Chondrocyte (in vitro differentiated cells): ENCODE data around the gene BNIPL. TPM values are rescaled to one million over a fixed set of nuclear protein-coding genes. Genes with fewer than 3 reads are reported as not detected.

Source experiments
- DNase-seq: peaks from one replicate; pipeline ENCODE4 v3.0.0; 2021; ENCODE audit warnings: mixed read lengths, low spot score
- H3K27ac Mint-ChIP-seq: one replicate; pipeline ENCODE4 v1.8.0; 2021; ENCODE audit warnings: mild to moderate bottlenecking, moderate library complexity, mixed read lengths; ENCODE audit not compliant: unreplicated experiment
- H3K27me3 Mint-ChIP-seq: 2 replicates; pipeline ENCODE4 v1.8.0; 2021; ENCODE audit warnings: low read depth, mixed read lengths
- H3K36me3 Mint-ChIP-seq: 2 replicates; pipeline ENCODE4 v1.8.0; 2021; ENCODE audit warnings: low read depth, mixed read lengths
- H3K4me1 Mint-ChIP-seq: 2 replicates; pipeline ENCODE4 v1.8.0; 2021; ENCODE audit warnings: low read depth, mild to moderate bottlenecking, mixed read lengths
- H3K4me3 Mint-ChIP-seq: one replicate; pipeline ENCODE4 v1.8.0; 2021; ENCODE audit warnings: mild to moderate bottlenecking, moderate library complexity, mixed read lengths; ENCODE audit not compliant: unreplicated experiment
- H3K9me3 Mint-ChIP-seq: 2 replicates; pipeline ENCODE4 v1.8.0; 2021; ENCODE audit warnings: low read depth, mixed read lengths
- total RNA-seq: library from RNA; stranded (reverse); gene quantifications from 3 replicates; pipeline ENCODE4 v1.2.1, GENCODE V29; 2021
- TF ChIP-seq, protein P1 (sequence below): fragments of 200-600 bp; sonication (generic); IDR thresholded peaks from 2 replicates; pipeline ENCODE4 v1.5.0; 2021; ENCODE audit warnings: antibody characterized with exemption, mild to moderate bottlenecking, moderate library complexity

BNIPL gene
- total RNA-seq, 1 donor from 2014 or later: 0.62 TPM

DNA sequence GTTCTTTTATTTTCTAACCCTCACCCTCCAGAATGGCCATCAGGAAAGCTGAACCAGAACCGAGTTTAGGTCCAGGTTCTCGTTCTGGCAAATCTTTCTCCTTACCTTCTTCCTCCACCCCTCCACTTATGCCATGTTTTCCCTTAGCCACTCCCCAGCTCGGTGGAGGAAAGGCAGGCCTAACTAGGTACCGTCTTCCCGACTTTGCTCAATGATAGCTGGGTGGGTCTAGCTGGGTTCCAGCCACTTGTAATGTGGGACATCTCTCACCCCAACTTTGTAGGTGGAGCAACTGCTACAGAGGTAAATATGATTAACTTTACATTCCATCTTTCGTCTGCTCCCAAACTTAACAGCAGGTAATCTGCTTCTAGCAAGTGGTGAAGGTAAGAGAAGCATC is 646 bp downstream of the BNIPL start:
- TF ChIP-seq, protein P1, sequence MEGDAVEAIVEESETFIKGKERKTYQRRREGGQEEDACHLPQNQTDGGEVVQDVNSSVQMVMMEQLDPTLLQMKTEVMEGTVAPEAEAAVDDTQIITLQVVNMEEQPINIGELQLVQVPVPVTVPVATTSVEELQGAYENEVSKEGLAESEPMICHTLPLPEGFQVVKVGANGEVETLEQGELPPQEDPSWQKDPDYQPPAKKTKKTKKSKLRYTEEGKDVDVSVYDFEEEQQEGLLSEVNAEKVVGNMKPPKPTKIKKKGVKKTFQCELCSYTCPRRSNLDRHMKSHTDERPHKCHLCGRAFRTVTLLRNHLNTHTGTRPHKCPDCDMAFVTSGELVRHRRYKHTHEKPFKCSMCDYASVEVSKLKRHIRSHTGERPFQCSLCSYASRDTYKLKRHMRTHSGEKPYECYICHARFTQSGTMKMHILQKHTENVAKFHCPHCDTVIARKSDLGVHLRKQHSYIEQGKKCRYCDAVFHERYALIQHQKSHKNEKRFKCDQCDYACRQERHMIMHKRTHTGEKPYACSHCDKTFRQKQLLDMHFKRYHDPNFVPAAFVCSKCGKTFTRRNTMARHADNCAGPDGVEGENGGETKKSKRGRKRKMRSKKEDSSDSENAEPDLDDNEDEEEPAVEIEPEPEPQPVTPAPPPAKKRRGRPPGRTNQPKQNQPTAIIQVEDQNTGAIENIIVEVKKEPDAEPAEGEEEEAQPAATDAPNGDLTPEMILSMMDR: no peak
- Mint-ChIP-seq H3K4me1 (no peaks in the 10 kb centered on the region), H3K27me3 (no peaks in the 10 kb centered on the region), H3K4me3 (no peak overlapping the region), H3K36me3 (peaks cover 18% of the 10 kb centered on the region), H3K27ac (no peak overlapping the region), H3K9me3 (no peaks in the 10 kb centered on the region)
- DNase-seq: no peak

DNA sequence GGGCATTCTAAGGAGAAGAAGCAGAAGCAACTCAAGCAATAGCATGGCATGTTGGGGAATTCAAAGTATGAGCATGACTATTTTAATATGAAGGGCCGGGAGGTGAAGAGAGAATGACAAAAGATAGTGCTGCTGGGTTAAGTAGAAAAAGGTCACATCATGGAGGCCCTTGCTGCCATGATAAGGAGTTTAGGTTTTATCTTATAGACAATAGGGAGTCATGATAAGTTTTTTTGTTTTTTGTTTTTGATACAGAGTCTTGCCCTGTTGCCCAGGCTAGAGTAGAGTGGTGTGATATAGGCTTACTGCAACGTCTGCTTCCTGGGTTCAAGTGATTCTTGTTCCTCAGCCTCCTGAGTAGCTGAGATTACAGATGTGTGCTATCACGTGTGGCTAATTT is 3.1 kb downstream of the BNIPL start:
- Mint-ChIP-seq H3K27me3 (no peaks in the 10 kb centered on the region), H3K4me3 (no peak overlapping the region), H3K27ac (no peak overlapping the region), H3K9me3 (no peaks in the 10 kb centered on the region), H3K36me3 (peaks cover 14% of the 10 kb centered on the region), H3K4me1 (no peaks in the 10 kb centered on the region)
- TF ChIP-seq, protein P1: no peak
- DNase-seq: no peak

DNA sequence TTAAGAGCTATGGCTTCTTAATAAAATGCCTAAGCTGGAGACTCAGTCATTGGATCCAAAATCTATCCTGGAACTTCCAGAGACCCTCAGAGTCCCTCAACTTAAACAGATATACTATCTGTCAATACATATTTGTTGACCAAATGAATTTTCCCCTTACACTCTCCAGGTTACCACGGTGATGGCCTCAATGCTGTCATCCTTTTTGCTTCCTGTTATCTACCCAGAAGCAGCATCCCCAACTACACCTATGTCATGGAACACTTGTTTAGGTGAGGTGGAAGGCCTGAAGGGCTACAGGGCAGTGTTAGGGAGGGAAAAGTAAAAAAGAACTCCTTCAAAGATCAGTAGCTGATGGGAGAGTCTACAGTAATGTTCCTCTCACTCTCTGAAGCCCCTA is 6.8 kb downstream of the BNIPL start:
- Mint-ChIP-seq H3K27me3 (no peaks in the 10 kb centered on the region), H3K4me3 (no peak overlapping the region), H3K36me3 (peaks cover 8% of the 10 kb centered on the region), H3K4me1 (peaks cover 4% of the 10 kb centered on the region), H3K9me3 (no peaks in the 10 kb centered on the region), H3K27ac (no peak overlapping the region)
- no peak for DNase-seq
- TF ChIP-seq, protein P1: no peak

DNA sequence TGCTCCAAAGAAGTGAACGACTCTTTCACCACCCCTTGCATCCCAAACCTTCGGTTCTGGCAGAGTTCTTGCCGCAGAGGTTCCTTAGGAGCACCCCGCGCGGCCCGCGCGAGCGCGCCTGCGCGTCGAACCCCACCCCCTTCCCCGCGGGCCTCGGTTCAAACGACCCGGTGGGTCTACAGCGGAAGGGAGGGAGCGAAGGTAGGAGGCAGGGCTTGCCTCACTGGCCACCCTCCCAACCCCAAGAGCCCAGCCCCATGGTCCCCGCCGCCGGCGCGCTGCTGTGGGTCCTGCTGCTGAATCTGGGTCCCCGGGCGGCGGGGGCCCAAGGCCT is 11.2 kb downstream of the BNIPL start, which contains the start of gene C1orf56:
TSS of gene C1orf56 (plus strand) at position 161 of the 334 bp plus-strand sequence. CDS start at position 258, 97 bp downstream.
- Mint-ChIP-seq H3K27ac (peak within 1 kb of the TSS; percentile 95), H3K4me1 (peaks cover 26% of the 10 kb centered on the region), H3K4me3 (peak within 1 kb of the TSS; percentile 93), H3K36me3 (peaks cover 11% of the 10 kb centered on the region), H3K27me3 (no peaks in the 10 kb centered on the region), H3K9me3 (no peaks in the 10 kb centered on the region)
- no peak for DNase-seq
- TF ChIP-seq, protein P1: no peak

DNA sequence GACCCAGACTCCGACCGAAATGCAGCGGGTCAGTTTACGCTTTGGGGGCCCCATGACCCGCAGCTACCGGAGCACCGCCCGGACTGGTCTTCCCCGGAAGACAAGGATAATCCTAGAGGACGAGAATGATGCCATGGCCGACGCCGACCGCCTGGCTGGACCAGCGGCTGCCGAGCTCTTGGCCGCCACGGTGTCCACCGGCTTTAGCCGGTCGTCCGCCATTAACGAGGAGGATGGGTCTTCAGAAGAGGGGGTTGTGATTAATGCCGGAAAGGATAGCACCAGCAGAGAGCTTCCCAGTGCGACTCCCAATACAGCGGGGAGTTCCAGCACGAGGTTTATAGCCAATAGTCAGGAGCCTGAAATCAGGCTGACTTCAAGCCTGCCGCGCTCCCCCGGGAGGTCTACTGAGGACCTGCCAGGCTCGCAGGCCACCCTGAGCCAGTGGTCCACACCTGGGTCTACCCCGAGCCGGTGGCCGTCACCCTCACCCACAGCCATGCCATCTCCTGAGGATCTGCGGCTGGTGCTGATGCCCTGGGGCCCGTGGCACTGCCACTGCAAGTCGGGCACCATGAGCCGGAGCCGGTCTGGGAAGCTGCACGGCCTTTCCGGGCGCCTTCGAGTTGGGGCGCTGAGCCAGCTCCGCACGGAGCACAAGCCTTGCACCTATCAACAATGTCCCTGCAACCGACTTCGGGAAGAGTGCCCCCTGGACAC is 11.7 kb downstream of the BNIPL start:
- TF ChIP-seq, protein P1: peak; percentile 83
- H3K4me3 Mint-ChIP-seq: peak overlapping the region; percentile 93

More for the DNA sequence above, 11.7 kb downstream of the BNIPL start:
- DNase-seq: no peak
- Mint-ChIP-seq H3K36me3 (peaks cover 14% of the 10 kb centered on the region), H3K27ac (peak overlapping the region; percentile 95), H3K27me3 (no peaks in the 10 kb centered on the region), H3K9me3 (no peaks in the 10 kb centered on the region), H3K4me1 (peaks cover 26% of the 10 kb centered on the region)
